ENCODE measurements around the gene NCS1.

DNA sequence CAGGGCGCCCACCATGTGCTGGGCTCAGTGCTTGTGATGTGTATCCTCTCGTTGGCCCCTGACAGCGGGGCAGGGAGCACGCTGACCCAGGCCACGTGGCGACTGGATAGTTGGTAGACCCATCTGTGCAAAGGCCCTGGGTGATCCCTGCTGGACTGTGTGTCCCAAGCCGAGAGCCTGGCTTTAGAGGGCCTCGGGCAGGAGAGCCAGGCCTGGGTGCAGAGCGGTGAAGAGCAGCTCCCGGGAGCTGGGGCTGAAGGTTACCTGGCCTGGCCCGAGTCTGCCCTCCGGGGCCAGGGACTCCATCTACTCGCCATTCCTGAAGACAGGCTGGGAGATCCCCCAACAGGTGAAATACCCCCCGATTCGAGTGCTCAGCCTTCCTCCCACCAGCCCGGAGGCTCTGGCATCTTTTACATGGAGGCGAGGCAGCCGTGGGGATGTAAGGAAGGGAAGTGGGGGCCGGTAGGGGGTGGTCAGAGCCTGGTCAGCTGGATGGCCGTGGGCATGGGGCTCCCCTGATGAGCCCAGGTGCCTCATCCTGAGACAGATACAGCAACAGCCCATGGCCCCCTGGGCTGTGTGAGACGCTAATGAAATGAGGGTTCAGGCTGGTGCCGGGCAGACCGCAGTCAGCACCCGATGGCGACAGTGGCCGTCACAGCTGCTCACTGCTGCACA is 19.0 kb downstream of the NCS1 start:
- TF ChIP-seq EZH2 (IDR thresholded peaks at IDR 0.05; ENCODE audit: insufficient read depth, poor library complexity, severe bottlenecking) = no peak
- no peak for TF ChIP-seq EZH2phosphoT487 (IDR thresholded peaks at IDR 0.05; ENCODE audit: insufficient read depth, low read depth)
